ENCODE measurements around the gene YES1.
"Not testable (repeated sequence)": the region's sequence is repeated elsewhere in the genome, so short reads cannot be mapped to it uniquely, and the experiment has no call there.

YES1 gene

GRCh38 chr18:744832-745597, 67.0 kb downstream of the YES1 start:
- peaks cover 50 to 98% (median 79%) of the 10 kb centered on the region in 11 experiments for H3K36me3 ChIP-seq
- no peak overlapping the region for H3K4me2 ChIP-seq
- H4K20me1 ChIP-seq, result peaks cover 0 to 22% (median 0%) of the 10 kb centered on the region in 11 experiments; a peak in 7 of 22 replicates
- H3K9ac ChIP-seq, result no peak overlapping the region
- no peak overlapping the region for H3K4me3 ChIP-seq
- no peaks in the 10 kb centered on the region for H3K9me3 ChIP-seq (replicated peaks in 1 of 11)
- no peak for TF ChIP-seq Cebpa-rat (IDR thresholded peaks at IDR 0.05)
- no peaks in the 10 kb centered on the region for H3K27me3 ChIP-seq
- H3K27ac ChIP-seq, result no peak overlapping the region
- peaks cover 4 to 24% (median 13%) of the 10 kb centered on the region in 10 experiments; a peak in 15 of 20 replicates for H3K4me1 ChIP-seq

GRCh38 chr18:741931-742512, 70.0 kb downstream of the YES1 start:
- Histone ChIP-seq H3K9me3 (replicated peaks in 1 of 11) (no peaks in the 10 kb centered on the region), H3K36me3 (peaks cover 62 to 98% (median 83%) of the 10 kb centered on the region in 11 experiments), H3K4me1 (peaks cover 4 to 24% (median 13%) of the 10 kb centered on the region in 10 experiments; a peak in 15 of 20 replicates), H3K4me3 (no peak overlapping the region), H3K27ac (peak overlapping the region in 3 of 11 experiments; percentile 33 to 46 (median 43); a peak in 6 of 22 replicates), H3K9ac (0 out of 22 replicates have a peak overlapping the region, but pooled peaks of 1 of the 11 experiments have one; percentile 38), H4K20me1 (peaks cover 0 to 10% (median 0%) of the 10 kb centered on the region in 11 experiments; a peak in 7 of 22 replicates), H3K27me3 (no peaks in the 10 kb centered on the region), H3K4me2 (peak overlapping the region in 2 of 11 experiments; percentile 1 to 15; a peak in 2 of 22 replicates)
- no peak for TF ChIP-seq Cebpa-rat (IDR thresholded peaks at IDR 0.05)

- no peak for TF ChIP-seq Cebpa-rat (IDR thresholded peaks at IDR 0.05)
These were observed 79.7 kb downstream of the YES1 start for GRCh38 chr18:732371-732770.

GRCh38 chr18:731185-731584, 80.9 kb downstream of the YES1 start:
- no peak overlapping the region for H3K9ac ChIP-seq
- no peaks in the 10 kb centered on the region for H4K20me1 ChIP-seq
- H3K9me3 ChIP-seq (replicated peaks in 1 of 11), result no peaks in the 10 kb centered on the region; a peak in 1 of 22 replicates
- no peaks in the 10 kb centered on the region for H3K27me3 ChIP-seq
- no peak overlapping the region for H3K4me3 ChIP-seq
- H3K27ac ChIP-seq, result no peak overlapping the region
- H3K4me2 ChIP-seq, result no peak overlapping the region
- H3K4me1 ChIP-seq, result no peaks in the 10 kb centered on the region
- no peak for TF ChIP-seq Cebpa-rat (IDR thresholded peaks at IDR 0.05)
- peaks cover 59 to 96% (median 86%) of the 10 kb centered on the region in 11 experiments for H3K36me3 ChIP-seq

More at GRCh38 chr18:732371-732770, 79.7 kb downstream of the YES1 start:
- Histone ChIP-seq H4K20me1 (no peaks in the 10 kb centered on the region), H3K4me3 (no peak overlapping the region), H3K36me3 (peaks cover 70 to 100% (median 96%) of the 10 kb centered on the region in 11 experiments), H3K9ac (no peak overlapping the region), H3K27me3 (no peaks in the 10 kb centered on the region), H3K9me3 (replicated peaks in 1 of 11) (no peaks in the 10 kb centered on the region; a peak in 1 of 22 replicates), H3K4me1 (no peaks in the 10 kb centered on the region), H3K27ac (no peak overlapping the region), H3K4me2 (no peak overlapping the region)

- H3K9ac ChIP-seq, result no peak overlapping the region
- no peak for TF ChIP-seq Cebpa-rat (IDR thresholded peaks at IDR 0.05)
- H3K9me3 ChIP-seq (replicated peaks in 1 of 11), result no peaks in the 10 kb centered on the region; a peak in 1 of 22 replicates
- H3K27ac ChIP-seq, result no peak overlapping the region
- H4K20me1 ChIP-seq, result no peaks in the 10 kb centered on the region
- no peaks in the 10 kb centered on the region for H3K4me1 ChIP-seq
- no peak overlapping the region for H3K4me3 ChIP-seq
- no peak overlapping the region for H3K4me2 ChIP-seq
- H3K36me3 ChIP-seq, result peaks cover 54 to 96% (median 84%) of the 10 kb centered on the region in 11 experiments
- H3K27me3 ChIP-seq, result no peaks in the 10 kb centered on the region
These were observed 81.3 kb downstream of the YES1 start for GRCh38 chr18:730692-731091.

GRCh38 chr18:730120-730519, 81.9 kb downstream of the YES1 start:
- not testable (repeated sequence) for H3K4me1 ChIP-seq; H3K4me3 ChIP-seq; H3K27ac ChIP-seq; H4K20me1 ChIP-seq; H3K9me3 ChIP-seq (replicated peaks in 1 of 11); H3K9ac ChIP-seq; H3K4me2 ChIP-seq; H3K27me3 ChIP-seq
- H3K36me3 ChIP-seq, result peaks cover 48 to 96% (median 84%) of the 10 kb centered on the region in 11 experiments

GRCh38 chr18:725646-726045, 86.4 kb downstream of the YES1 start:
- H3K27me3 ChIP-seq, result no peaks in the 10 kb centered on the region
- H3K9me3 ChIP-seq (replicated peaks in 1 of 11), result no peaks in the 10 kb centered on the region; a peak in 1 of 22 replicates
- H3K4me1 ChIP-seq, result 0 out of 20 replicates have a peak, but pooled peaks cover 0 to 5% (median 0%) of the 10 kb centered on the region in 10 experiments
- H3K9ac ChIP-seq, result no peak overlapping the region
- no peaks in the 10 kb centered on the region for H4K20me1 ChIP-seq
- H3K36me3 ChIP-seq, result peaks cover 25 to 82% (median 56%) of the 10 kb centered on the region in 11 experiments
- TF ChIP-seq Cebpa-rat (IDR thresholded peaks at IDR 0.05), result peak in 4 of 11 experiments; percentile 9 to 56 (median 22); a peak in 2 of 22 replicates
- no peak overlapping the region for H3K4me2 ChIP-seq
- no peak overlapping the region for H3K4me3 ChIP-seq
- H3K27ac ChIP-seq, result no peak overlapping the region

- Histone ChIP-seq H3K27me3 (no peaks in the 10 kb centered on the region), H3K27ac (no peak overlapping the region), H3K9ac (no peak overlapping the region), H4K20me1 (no peaks in the 10 kb centered on the region), H3K4me1 (0 out of 20 replicates have a peak, but pooled peaks cover 0 to 5% (median 0%) of the 10 kb centered on the region in 10 experiments), H3K4me2 (no peak overlapping the region), H3K9me3 (replicated peaks in 1 of 11) (no peaks in the 10 kb centered on the region), H3K4me3 (no peak overlapping the region), H3K36me3 (peaks cover 13 to 82% (median 49%) of the 10 kb centered on the region in 11 experiments; a peak in 20 of 22 replicates)
- no peak for TF ChIP-seq Cebpa-rat (IDR thresholded peaks at IDR 0.05)
These were observed 88.4 kb downstream of the YES1 start for GRCh38 chr18:723541-724080.

GRCh38 chr18:717003-717402, 95.0 kb downstream of the YES1 start:
- no peaks in the 10 kb centered on the region for H4K20me1 ChIP-seq
- peaks cover 0 to 31% (median 11%) of the 10 kb centered on the region in 11 experiments; a peak in 12 of 22 replicates for H3K36me3 ChIP-seq
- no peak for TF ChIP-seq Cebpa-rat (IDR thresholded peaks at IDR 0.05)
- peaks cover 6 to 14% (median 12%) of the 10 kb centered on the region in 11 experiments; a peak in 21 of 22 replicates for H3K27me3 ChIP-seq
- H3K9ac ChIP-seq, result no peak overlapping the region
- peaks cover 0 to 2% (median 0%) of the 10 kb centered on the region in 10 experiments; a peak in 2 of 20 replicates for H3K4me1 ChIP-seq
- no peak overlapping the region for H3K27ac ChIP-seq
- H3K4me2 ChIP-seq, result no peak overlapping the region
- H3K9me3 ChIP-seq (replicated peaks in 1 of 11), result peaks cover 4 to 15% (median 11%) of the 10 kb centered on the region in 11 experiments; a peak in 20 of 22 replicates
- H3K4me3 ChIP-seq, result no peak overlapping the region

Measured in BLaER1 treated with 17β-estradiol and CSF1 and Interleukin-3, amounts not matched to agents 10 nM and 100 nM (cell line).